PC-3 (cell line): ENCODE measurements around the gene DDX52. TPM values are rescaled to one million over a fixed set of nuclear protein-coding genes. Genes with fewer than 3 reads are reported as not detected.

Source experiments
- ATAC-seq: fragments of 200-7000 bp; cut with Tn5 transposase; 2 replicates; pipeline ENCODE4 v1.9.1; 2020; ENCODE audit warnings: mild to moderate bottlenecking, moderate library complexity
- BruUV-seq: library from RNA; stranded (reverse); fragments of 400-500 nt; replicated peaks from 2 replicates; lab custom pipeline; 2021; lab: Mats Ljungman, UMichigan
- CTCF ChIA-PET: fragments of 300-600 bp; sonication (Branson Sonifier 250); formaldehyde crosslinking; loops from one replicate; lab custom pipeline; 2022; ENCODE audit warnings: antibody characterized with exemption; lab: Charles Lee
- POLR2A ChIA-PET: fragments of 300-600 bp; sonication (Branson Sonifier 250); formaldehyde crosslinking; loops from one replicate; lab custom pipeline; 2022; ENCODE audit warnings: antibody characterized with exemption; ENCODE audit not compliant: unreplicated experiment; lab: Charles Lee
- DNase-seq: peaks from one replicate; pipeline ENCODE4 v3.0.0-alpha.2; 2015
- H2AFZ ChIP-seq: fragments of 300-600 bp; sonication (generic); 2 replicates; pipeline ENCODE4 v1.6.0; 2016; ENCODE audit warnings: antibody characterized with exemption, low read length
- H3F3A ChIP-seq: fragments of 300-600 bp; sonication (generic); one replicate; pipeline ENCODE4 v1.6.0; 2017; ENCODE audit warnings: antibody characterized with exemption, low read length, control low read depth, mild to moderate bottlenecking; ENCODE audit not compliant: unreplicated experiment
- H3K27ac ChIP-seq: fragments of 300-600 bp; sonication (generic); 2 replicates; pipeline ENCODE4 v1.5.1; 2016; ENCODE audit warnings: mild to moderate bottlenecking, low read length
- H3K27me3 ChIP-seq: fragments of 300-600 bp; sonication (generic); 2 replicates; pipeline ENCODE4 v1.6.1; 2016; ENCODE audit warnings: low read length, mixed read lengths
- H3K36me3 ChIP-seq: fragments of 300-600 bp; sonication (generic); 2 replicates; pipeline ENCODE4 v1.6.1; 2016; ENCODE audit warnings: low read depth, mixed run types, low read length, mixed read lengths
- H3K4me1 ChIP-seq: fragments of 300-600 bp; sonication (generic); 2 replicates; pipeline ENCODE4 v1.5.1; 2016; ENCODE audit warnings: low read length; ENCODE audit not compliant: insufficient read depth
- H3K4me2 ChIP-seq: fragments of 300-600 bp; sonication (generic); 2 replicates; pipeline ENCODE4 v1.6.0; 2016; ENCODE audit warnings: low read length
- H3K4me3 ChIP-seq: fragments of 300-600 bp; sonication (generic); 2 replicates; pipeline ENCODE4 v1.5.1; 2016; ENCODE audit warnings: mild to moderate bottlenecking, low read length, mixed read lengths
- H3K79me2 ChIP-seq: fragments of 300-600 bp; sonication (generic); 2 replicates; pipeline ENCODE4 v1.6.1; 2017; ENCODE audit warnings: low read length, mixed read lengths
- H3K9ac ChIP-seq: fragments of 300-600 bp; sonication (generic); 2 replicates; pipeline ENCODE4 v1.6.0; 2016; ENCODE audit warnings: mild to moderate bottlenecking, low read length
- H3K9me2 ChIP-seq: fragments of 300-600 bp; sonication (generic); replicated peaks from 2 replicates; pipeline ENCODE4 v1.6.1; 2016; ENCODE audit warnings: mixed run types, low read length, mixed read lengths
- H3K9me3 ChIP-seq: fragments of 300-600 bp; sonication (generic); 2 replicates; pipeline ENCODE4 v1.6.1; 2016; ENCODE audit warnings: low read length, mixed read lengths
- H4K20me1 ChIP-seq: fragments of 300-600 bp; sonication (generic); 2 replicates; pipeline ENCODE4 v1.6.1; 2016; ENCODE audit warnings: low read length, mixed read lengths
- CTCF ChIP-seq: fragments of 300-600 bp; sonication (generic); conservative IDR thresholded peaks from 2 replicates; pipeline ENCODE4 v1.5.1; 2017; ENCODE audit warnings: antibody characterized with exemption, low read depth, mild to moderate bottlenecking, low read length
- EZH2 ChIP-seq: fragments of 300-600 bp; sonication (generic); IDR thresholded peaks from one replicate; pipeline ENCODE4 v1.6.1; 2017; ENCODE audit warnings: antibody characterized with exemption, mild to moderate bottlenecking, low read length; ENCODE audit not compliant: unreplicated experiment
- EZH2phosphoT487 ChIP-seq: fragments of 300-600 bp; sonication (generic); IDR thresholded peaks from 2 replicates; pipeline ENCODE4 v1.6.1; 2018; ENCODE audit warnings: mild to moderate bottlenecking, antibody characterized with exemption, low read length, borderline replicate concordance
- intact Hi-C: fragments of 100-400 bp; cut with micrococcal nuclease; formaldehyde crosslinking; loops from 2 replicates; pipeline ENCODE4 v1.9.0; 2023
- total RNA-seq: library from RNA; depleted of rRNA; stranded (reverse); fragments of >200 nt; gene quantifications from 2 replicates; pipeline ENCODE4 v1.2.3, GENCODE V29; 2014

DDX52 gene
- total RNA-seq, 1 experiment from 2014 or later, result 12.5 TPM

DNA sequence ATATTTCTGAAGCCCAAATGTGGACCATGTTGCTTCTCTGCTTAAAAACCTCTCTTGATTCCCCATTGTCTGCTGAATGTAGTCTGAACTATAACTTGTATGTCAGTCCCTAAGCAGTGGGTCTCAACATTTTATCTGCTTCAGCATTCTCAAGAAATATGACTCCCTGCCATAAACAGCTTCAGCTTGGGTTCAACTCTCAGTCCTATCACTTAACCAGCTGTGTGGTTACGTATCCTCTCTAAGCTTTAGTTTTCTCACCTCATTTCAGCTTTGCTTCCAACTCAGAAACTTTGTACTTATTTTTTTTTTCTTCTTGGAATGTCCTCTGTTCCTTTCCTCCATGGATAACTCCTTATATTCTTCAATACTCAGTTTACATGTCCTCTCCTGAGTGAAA, 4.6 kb upstream of the DDX52 start:
- no peak for DNase-seq
- Histone ChIP-seq H3F3A (no peaks in the 10 kb centered on the region), H3K9ac (no peak overlapping the region), H3K36me3 (no peaks in the 10 kb centered on the region), H3K79me2 (peaks cover 4% of the 10 kb centered on the region), H3K4me1 (peaks cover 12% of the 10 kb centered on the region), H2AFZ (no peak overlapping the region), H4K20me1 (no peaks in the 10 kb centered on the region), H3K9me2 (no peaks in the 10 kb centered on the region), H3K4me2 (peak overlapping the region; percentile 67), H3K27me3 (no peaks in the 10 kb centered on the region), H3K4me3 (no peak overlapping the region), H3K27ac (no peak overlapping the region), H3K9me3 (no peaks in the 10 kb centered on the region)
- ATAC-seq, result no peak
- no TSS peak for BruUV-seq
- CTCF ChIA-PET, result interaction anchor here (0.7 kb wide), 1 partner anchor 123 kb away, joined by 3 read pairs; no protein-coding TSS in a partner anchor
- POLR2A ChIA-PET, result no interaction called here
- intact Hi-C loops, result no loop called here
- TF ChIP-seq CTCF, result no peak
- no peak for TF ChIP-seq EZH2phosphoT487
- no peak for TF ChIP-seq EZH2

DNA sequence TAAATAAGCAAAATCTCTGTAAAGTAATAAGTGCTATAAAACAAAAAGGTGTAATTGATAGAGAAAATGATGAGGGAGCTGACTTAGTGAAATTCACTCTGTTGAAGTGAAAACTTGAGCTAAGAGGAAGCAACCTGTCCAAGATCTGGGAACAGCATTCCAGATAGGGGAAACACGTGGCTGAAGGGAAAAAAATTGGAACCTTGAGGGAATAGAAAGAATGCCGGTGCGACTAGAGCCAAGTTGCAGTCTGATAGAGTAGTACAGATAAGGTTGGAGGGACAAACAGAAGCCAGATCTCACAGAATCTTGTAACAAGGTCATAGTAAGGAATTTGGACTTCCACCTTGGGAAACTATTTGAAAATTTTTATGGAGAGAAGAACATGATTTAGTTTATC, 623 bp upstream of the DDX52 start:
- H3K9me2 ChIP-seq, result no peaks in the 10 kb centered on the region
- POLR2A ChIA-PET, result no interaction called here
- DNase-seq, result no peak
- intact Hi-C loops, result no loop called here
- peaks cover 14% of the 10 kb centered on the region for H3K4me1 ChIP-seq
- H2AFZ ChIP-seq, result peak overlapping the region; percentile 84
- H3K9ac ChIP-seq, result peak overlapping the region; percentile 87; the same call in 1 of the 2 replicates
- no peak for ATAC-seq
- CTCF ChIA-PET, result no interaction called here
- H3K4me3 ChIP-seq, result peak overlapping the region; percentile 96
- H3K36me3 ChIP-seq, result peaks cover 6% of the 10 kb centered on the region; the same call in 1 of the 2 replicates
- peaks cover 8% of the 10 kb centered on the region; the same call in 1 of the 2 replicates for H4K20me1 ChIP-seq
- H3K4me2 ChIP-seq, result peak overlapping the region; percentile 93
- no peaks in the 10 kb centered on the region for H3K27me3 ChIP-seq
- H3F3A ChIP-seq, result no peaks in the 10 kb centered on the region
- no peak overlapping the region for H3K27ac ChIP-seq
- no TSS peak for BruUV-seq
- H3K79me2 ChIP-seq, result peaks cover 40% of the 10 kb centered on the region
- TF ChIP-seq EZH2phosphoT487, result no peak
- TF ChIP-seq CTCF, result no peak
- no peak for TF ChIP-seq EZH2
- no peaks in the 10 kb centered on the region for H3K9me3 ChIP-seq

DNA sequence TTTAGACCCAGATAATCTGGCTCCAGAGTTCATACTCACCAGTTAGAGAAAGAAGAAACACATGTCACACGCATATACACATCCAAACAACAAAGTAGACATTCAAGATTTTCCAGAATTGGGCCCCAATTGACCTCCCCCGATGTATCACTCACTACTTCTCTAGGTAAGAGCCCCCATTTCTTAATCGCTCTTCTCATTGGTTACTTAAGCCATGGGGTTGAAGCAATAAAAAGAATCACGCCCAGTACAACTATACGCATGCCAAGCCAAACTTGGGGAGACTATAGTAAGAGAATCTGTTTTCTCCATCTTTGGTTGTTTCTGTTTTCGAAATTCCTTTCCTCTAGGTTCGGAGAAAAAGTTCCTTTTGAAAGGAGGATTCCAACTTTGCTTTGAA, 565 bp downstream of the DDX52 start:
- no TSS peak for BruUV-seq
- DNase-seq (peak; percentile 19), ATAC-seq (no peak)
- intact Hi-C loops, result no loop called here
- peaks cover 5% of the 10 kb centered on the region; the same call in 1 of the 2 replicates for H3K4me1 ChIP-seq
- no peaks in the 10 kb centered on the region for H3K9me3 ChIP-seq
- TF ChIP-seq EZH2, result no peak
- no peak for TF ChIP-seq EZH2phosphoT487
- H3K4me2 ChIP-seq, result peak overlapping the region; percentile 93
- H3K27me3 ChIP-seq, result no peaks in the 10 kb centered on the region
- H3K9ac ChIP-seq, result peak overlapping the region; percentile 87
- peak overlapping the region; percentile 84 for H2AFZ ChIP-seq
- H3K27ac ChIP-seq, result 0 out of 2 replicates have a peak overlapping the region, but pooled peaks have one; percentile 19
- no peaks in the 10 kb centered on the region for H3F3A ChIP-seq
- ChIA-PET CTCF (interaction anchor here (0.6 kb wide), 1 partner anchor 33 kb away, joined by 4 read pairs; no protein-coding TSS in a partner anchor), POLR2A (no interaction called here)
- peaks cover 8% of the 10 kb centered on the region; the same call in 1 of the 2 replicates for H4K20me1 ChIP-seq
- H3K36me3 ChIP-seq, result peaks cover 6% of the 10 kb centered on the region; the same call in 1 of the 2 replicates
- H3K79me2 ChIP-seq, result peaks cover 49% of the 10 kb centered on the region
- H3K9me2 ChIP-seq, result no peaks in the 10 kb centered on the region
- H3K4me3 ChIP-seq, result peak overlapping the region; percentile 96
